Lower lobe of right lung (tissue), 2 donors: Measurements from ENCODE around the gene C1QTNF7. TPM values are rescaled to one million over a fixed set of nuclear protein-coding genes. Genes with fewer than 3 reads are reported as not detected.

Source experiments
- ATAC-seq, 2 donors: fragments of 200-7000 bp; cut with Tn5 transposase; one replicate each; pipeline ENCODE4 v1.9.1; 2020 to 2022; ENCODE audit warnings: mild to moderate bottlenecking in 2 of 2, moderate library complexity in 2 of 2
- DNase-seq: peaks from one replicate; pipeline ENCODE4 v3.0.0-alpha.2; 2020
- H3K27ac ChIP-seq: fragments of 200-600 bp; one replicate; pipeline ENCODE4 v1.8.0; 2022
- H3K27me3 ChIP-seq: fragments of 200-600 bp; one replicate; pipeline ENCODE4 v1.8.0; 2022; ENCODE audit warnings: low read depth
- H3K36me3 ChIP-seq: fragments of 200-600 bp; one replicate; pipeline ENCODE4 v1.8.0; 2022; ENCODE audit warnings: mild to moderate bottlenecking
- H3K4me1 ChIP-seq: fragments of 200-600 bp; one replicate; pipeline ENCODE4 v1.8.0; 2022
- H3K4me3 ChIP-seq: fragments of 200-600 bp; one replicate; pipeline ENCODE4 v1.8.0; 2022; ENCODE audit warnings: mild to moderate bottlenecking
- H3K9me3 ChIP-seq: fragments of 200-600 bp; one replicate; pipeline ENCODE4 v1.8.0; 2022
- CTCF ChIP-seq: fragments of 200-600 bp; IDR thresholded peaks from one replicate; pipeline ENCODE4 v1.8.0; 2022; ENCODE audit warnings: antibody characterized with exemption, mild to moderate bottlenecking
- intact Hi-C: fragments of 100-400 bp; cut with DNase I; formaldehyde crosslinking; loops from one replicate; pipeline ENCODE4 v1.11.0; 2022
- total RNA-seq: library from RNA; stranded (reverse); fragmentation: NEBNext Ultra II Directional; extraction: Animal tissue kit (Norgen Biotek cat#: 25700); gene quantifications from one replicate; pipeline ENCODE4 v1.2.1, GENCODE V29; 2021
- donor health status: DM: no; HTN: yes; CAD: no; lungs with severe emphysema.

C1QTNF7 gene
- total RNA-seq, 1 donor from 2014 or later: 10.7 TPM

GRCh38 chr4:15444879-15445547 lies 17.2 kb downstream of the C1QTNF7 start:
- no peak for ATAC-seq
- DNase-seq: no peak
- Histone ChIP-seq H3K4me3 (no peak overlapping the region), H3K27ac (no peak overlapping the region), H3K9me3 (no peaks in the 10 kb centered on the region), H3K4me1 (no peaks in the 10 kb centered on the region), H3K27me3 (no peaks in the 10 kb centered on the region), H3K36me3 (no peaks in the 10 kb centered on the region)
- intact Hi-C loops: no loop called here
- TF ChIP-seq CTCF: no peak

- Histone ChIP-seq H3K36me3 (no peaks in the 10 kb centered on the region), H3K4me1 (peaks cover 27% of the 10 kb centered on the region), H3K27me3 (no peaks in the 10 kb centered on the region), H3K9me3 (no peaks in the 10 kb centered on the region), H3K27ac (peak overlapping the region; percentile 33), H3K4me3 (no peak overlapping the region)
- DNase-seq (no peak), ATAC-seq (peak; percentile 59 to 68)
- no peak for TF ChIP-seq CTCF
- intact Hi-C loops: no loop called here
These were observed 23.5 kb downstream of the C1QTNF7 start for GRCh38 chr4:15451181-15451865.

GRCh38 chr4:15451866-15452765 lies 24.3 kb downstream of the C1QTNF7 start:
- H3K27ac ChIP-seq: no peak overlapping the region

GRCh38 chr4:15455290-15455689 lies 27.5 kb downstream of the C1QTNF7 start:
- no peaks in the 10 kb centered on the region for H3K27me3 ChIP-seq
- H3K36me3 ChIP-seq: no peaks in the 10 kb centered on the region
- TF ChIP-seq CTCF: no peak
- intact Hi-C loops: loop anchor here (5.0 kb wide), 1 partner anchor 223 kb away; no protein-coding TSS in a partner anchor
- no peak for DNase-seq
- no peaks in the 10 kb centered on the region for H3K9me3 ChIP-seq
- peaks cover 35% of the 10 kb centered on the region for H3K4me1 ChIP-seq
- no peak overlapping the region for H3K4me3 ChIP-seq
- peak overlapping the region; percentile 64 for H3K27ac ChIP-seq
- ATAC-seq: peak; percentile 26 to 52

More at GRCh38 chr4:15451866-15452765, 24.3 kb downstream of the C1QTNF7 start:
- ATAC-seq (peak; percentile 58 to 64), DNase-seq (no peak)
- no peaks in the 10 kb centered on the region for H3K36me3 ChIP-seq
- intact Hi-C loops: no loop called here
- TF ChIP-seq CTCF: no peak
- H3K4me1 ChIP-seq: peaks cover 32% of the 10 kb centered on the region
- no peak overlapping the region for H3K4me3 ChIP-seq
- H3K9me3 ChIP-seq: no peaks in the 10 kb centered on the region
- H3K27me3 ChIP-seq: no peaks in the 10 kb centered on the region
